Stomach (tissue), 9 donors: Measurements from ENCODE around the gene LRRD1. TPM values are rescaled to one million over a fixed set of nuclear protein-coding genes. Genes with fewer than 3 reads are reported as not detected.

ENCODE experiments used
- DNase-seq, 2 donors: peaks; one replicate each; pipeline versions ENCODE4 v3.0.0 to v3.0.0-alpha.2; 2013 to 2019
- H3K27ac ChIP-seq, 5 donors: fragments of 200-600 bp in 4 of 5; sonication (generic) in 4 of 5; one replicate each; pipeline ENCODE4 v1.5.1; 2013 to 2019; ENCODE audit warnings: mild to moderate bottlenecking in 1 of 5, moderate library complexity in 1 of 5
- H3K27me3 ChIP-seq, 3 donors: fragments of 200-600 bp; sonication (generic); one replicate each; pipeline ENCODE4 v1.5.1; 2017 to 2019; ENCODE audit warnings: mixed run types in 1 of 3
- H3K36me3 ChIP-seq, 4 donors: fragments of 200-600 bp; sonication (generic); 1 replicate in 3 of 4; 2 replicates in 1 of 4; pipeline ENCODE4 v1.5.1; 2016 to 2019
- H3K4me1 ChIP-seq, 4 donors: fragments of 200-600 bp; sonication (generic); one replicate each; pipeline ENCODE4 v1.5.1; 2016 to 2019
- H3K4me3 ChIP-seq, 4 donors: fragments of 200-600 bp; sonication (generic) in 3 of 4; one replicate each; pipeline ENCODE4 v1.5.1; 2016 to 2019; ENCODE audit warnings: mild to moderate bottlenecking in 1 of 4
- H3K9me3 ChIP-seq, 4 donors: fragments of 200-600 bp; sonication (generic); one replicate each; pipeline ENCODE4 v1.5.1; 2016 to 2019
- EP300 ChIP-seq: sonication (generic); formaldehyde crosslinking; IDR thresholded peaks from one replicate; pipeline ENCODE4 v1.6.1; 2017; ENCODE audit warnings: antibody characterized with exemption
- POLR2A ChIP-seq, 4 donors: fragments of 450-650 bp; IDR thresholded peaks; one replicate each; pipeline ENCODE4 v1.6.1; 2016; ENCODE audit warnings: antibody characterized with exemption in 4 of 4, control low read depth in 2 of 4, mild to moderate bottlenecking in 1 of 4, moderate library complexity in 1 of 4
- POLR2AphosphoS5 ChIP-seq, 3 donors: sonication (generic); formaldehyde crosslinking; IDR thresholded peaks; one replicate each; pipeline ENCODE4 v1.6.1; 2016; ENCODE audit warnings: antibody characterized with exemption in 3 of 3
- WGBS, 5 donors: extraction: QIAGEN DNeasy Blood & Tissue Kit in 3 of 5; methylation state at CpG; one replicate each; pipeline versions ENCODE4 v1.1.5 to v1.1.7; 2013 to 2018; 5-methylcytosine and 5-hydroxymethylcytosine counted together
- intact Hi-C: fragments of 100-400 bp; cut with DNase I; formaldehyde crosslinking; loops from one replicate; pipeline ENCODE4 v1.15.1; 2023; ENCODE audit warnings: low total_unique reads
- polyA plus RNA-seq, 3 donors: library from polyadenylated mRNA; stranded (reverse); fragments of 200-250 nt; gene quantifications; one replicate each; pipeline ENCODE4 v1.2.3, GENCODE V29; 2013
- total RNA-seq, 5 donors: library from RNA; depleted of rRNA; stranded (reverse); fragments of >200 nt; gene quantifications; one replicate each; pipeline versions ENCODE4 v1.1.0 to v1.2.3, GENCODE V29; 2014 to 2016
- TF ChIP-seq, protein P1 (sequence below), 7 experiments: fragments of 450-650 bp in 4 of 7; fragments of 200-600 bp in 3 of 7; sonication (generic) in 3 of 7; IDR thresholded peaks; one replicate each; pipeline ENCODE4 v1.5.1; 2016 to 2019; ENCODE audit warnings: antibody characterized with exemption in 7 of 7, control low read depth in 2 of 7, mild to moderate bottlenecking in 1 of 7
- donor health status: healthy with polysubstance abuse.
- donor health status: Bipolar disorder and iron deficiency.
- donor health status: healthy.

LRRD1 gene
- total and polyA plus RNA-seq, 8 donors: 1.8 TPM; not detected in 7

DNA sequence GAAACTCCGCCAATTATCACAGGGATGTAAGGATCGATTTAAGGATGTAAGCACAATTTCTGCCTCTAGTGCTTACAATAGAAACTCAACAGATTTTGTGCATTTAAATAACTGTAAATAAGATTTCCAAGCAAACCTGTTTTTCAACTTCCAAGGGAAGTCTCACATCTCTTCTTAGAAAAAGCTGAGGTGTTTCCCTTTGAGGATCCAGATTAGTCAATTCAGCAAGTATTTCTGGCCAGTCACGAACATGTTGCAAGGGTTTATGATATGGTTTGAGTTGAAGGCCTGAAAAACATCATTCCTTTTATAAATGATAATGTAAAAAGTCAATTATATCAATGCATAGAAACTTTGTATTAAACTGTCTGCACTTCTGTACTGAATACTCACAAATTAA, 42.8 kb upstream of the LRRD1 start:
- Histone ChIP-seq H3K4me1 (no peaks in the 10 kb centered on the region), H3K27ac (no peak overlapping the region), H3K9me3 (no peaks in the 10 kb centered on the region), H3K36me3 (peaks cover 34 to 97% (median 95%) of the 10 kb centered on the region in 4 donors), H3K4me3 (no peak overlapping the region), H3K27me3 (no peaks in the 10 kb centered on the region)
- WGBS, 5 donors: 90 to 98% (median 96%) methylated on average over 3 of the region's 3 CpGs
- TF ChIP-seq POLR2AphosphoS5 (IDR thresholded peaks at IDR 0.05) (no peak), POLR2A (IDR thresholded peaks at IDR 0.05) (no peak), EP300 (no peak)
- TF ChIP-seq, protein P1, sequence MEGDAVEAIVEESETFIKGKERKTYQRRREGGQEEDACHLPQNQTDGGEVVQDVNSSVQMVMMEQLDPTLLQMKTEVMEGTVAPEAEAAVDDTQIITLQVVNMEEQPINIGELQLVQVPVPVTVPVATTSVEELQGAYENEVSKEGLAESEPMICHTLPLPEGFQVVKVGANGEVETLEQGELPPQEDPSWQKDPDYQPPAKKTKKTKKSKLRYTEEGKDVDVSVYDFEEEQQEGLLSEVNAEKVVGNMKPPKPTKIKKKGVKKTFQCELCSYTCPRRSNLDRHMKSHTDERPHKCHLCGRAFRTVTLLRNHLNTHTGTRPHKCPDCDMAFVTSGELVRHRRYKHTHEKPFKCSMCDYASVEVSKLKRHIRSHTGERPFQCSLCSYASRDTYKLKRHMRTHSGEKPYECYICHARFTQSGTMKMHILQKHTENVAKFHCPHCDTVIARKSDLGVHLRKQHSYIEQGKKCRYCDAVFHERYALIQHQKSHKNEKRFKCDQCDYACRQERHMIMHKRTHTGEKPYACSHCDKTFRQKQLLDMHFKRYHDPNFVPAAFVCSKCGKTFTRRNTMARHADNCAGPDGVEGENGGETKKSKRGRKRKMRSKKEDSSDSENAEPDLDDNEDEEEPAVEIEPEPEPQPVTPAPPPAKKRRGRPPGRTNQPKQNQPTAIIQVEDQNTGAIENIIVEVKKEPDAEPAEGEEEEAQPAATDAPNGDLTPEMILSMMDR (IDR thresholded peaks at IDR 0.05): no peak
- DNase-seq: peak in 1 of 2 donors; percentile 2
- intact Hi-C loops: no loop called here

DNA sequence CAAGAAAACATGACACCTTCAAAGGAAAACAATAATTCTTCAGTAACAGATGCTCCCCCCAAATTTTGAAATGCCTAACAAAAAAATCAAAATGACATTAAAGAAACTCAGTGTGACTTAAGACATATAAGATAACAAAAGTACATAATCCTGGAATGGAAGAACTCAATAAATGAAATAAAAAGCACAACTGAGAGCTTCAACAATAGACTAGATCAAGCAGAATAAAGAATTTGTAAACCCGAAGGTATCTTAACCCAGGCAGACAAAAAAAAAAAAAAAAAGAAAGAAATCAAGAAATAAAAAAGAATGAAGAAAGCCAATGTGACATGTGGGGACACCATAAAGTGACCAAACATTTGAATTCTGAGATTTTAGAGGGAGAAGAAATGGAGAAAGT, 27.7 kb upstream of the LRRD1 start:
- Histone ChIP-seq H3K27ac (no peak overlapping the region), H3K36me3 (peaks cover 31 to 97% (median 88%) of the 10 kb centered on the region in 4 donors), H3K9me3 (peaks cover 0 to 17% (median 0%) of the 10 kb centered on the region in 4 donors), H3K4me1 (no peaks in the 10 kb centered on the region), H3K4me3 (no peak overlapping the region), H3K27me3 (no peaks in the 10 kb centered on the region)
- TF ChIP-seq, protein P1 (IDR thresholded peaks at IDR 0.05): no peak
- TF ChIP-seq EP300: no peak
- no peak for TF ChIP-seq POLR2A (IDR thresholded peaks at IDR 0.05)
- TF ChIP-seq POLR2AphosphoS5 (IDR thresholded peaks at IDR 0.05): no peak
- no peak for DNase-seq
- WGBS, 5 donors: 97 to 100% (median 100%) methylated on average over 1 of the region's 1 CpG
- intact Hi-C loops: no loop called here

DNA sequence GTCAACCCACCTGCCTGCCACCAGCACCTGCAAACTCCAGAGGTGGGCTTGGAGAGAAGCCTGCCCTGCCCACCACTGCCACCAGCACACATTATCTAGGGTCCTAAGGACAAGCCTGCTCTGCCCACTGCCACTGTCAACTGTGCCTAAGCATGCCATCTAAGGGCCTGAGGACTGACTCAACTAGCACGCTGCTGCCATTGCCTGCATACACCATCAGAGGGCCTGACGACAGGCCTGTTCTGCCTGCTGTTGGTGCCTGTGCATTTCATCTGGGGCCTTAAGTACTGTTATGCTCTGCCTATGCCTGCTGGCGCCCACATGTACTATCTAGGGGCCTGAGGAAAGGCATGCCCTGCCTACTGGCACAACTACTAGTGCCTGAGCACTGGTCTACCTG, 27.0 kb upstream of the LRRD1 start:
- WGBS, 5 donors: 86 to 100% (median 96%) methylated on average over 2 to 3 of the region's 3 CpGs
- Histone ChIP-seq H3K36me3 (peaks cover 24 to 97% (median 88%) of the 10 kb centered on the region in 4 donors), H3K9me3 (peaks cover 0 to 17% (median 0%) of the 10 kb centered on the region in 4 donors), H3K27me3 (no peaks in the 10 kb centered on the region), H3K4me1 (no peaks in the 10 kb centered on the region), H3K27ac (no peak overlapping the region), H3K4me3 (no peak overlapping the region)
- intact Hi-C loops: no loop called here
- no peak for DNase-seq
- TF ChIP-seq, protein P1 (IDR thresholded peaks at IDR 0.05): no peak
- no peak for TF ChIP-seq EP300
- no peak for TF ChIP-seq POLR2A (IDR thresholded peaks at IDR 0.05)
- no peak for TF ChIP-seq POLR2AphosphoS5 (IDR thresholded peaks at IDR 0.05)

DNA sequence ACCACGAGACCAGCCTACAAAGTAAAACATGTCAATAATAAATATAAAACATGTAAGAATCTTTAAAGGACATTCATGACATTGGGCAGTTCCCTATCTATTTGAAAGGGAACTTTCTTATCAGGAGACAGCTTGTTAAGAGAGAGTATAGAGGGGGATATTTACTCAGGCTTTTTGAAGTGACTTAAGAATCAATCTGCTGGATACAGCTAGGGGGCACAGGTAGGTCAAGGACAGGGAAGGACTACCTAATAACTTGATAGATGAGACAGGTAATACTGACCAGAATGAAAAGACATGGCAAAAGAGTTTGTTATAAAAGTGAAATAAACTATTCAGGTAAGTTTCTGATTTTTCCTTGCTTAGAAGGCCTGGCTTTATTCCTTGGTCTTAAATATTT, 21.8 kb upstream of the LRRD1 start:
- Histone ChIP-seq H3K36me3 (peaks cover 18 to 90% (median 84%) of the 10 kb centered on the region in 4 donors), H3K27me3 (no peaks in the 10 kb centered on the region), H3K27ac (no peak overlapping the region), H3K4me3 (no peak overlapping the region), H3K4me1 (no peaks in the 10 kb centered on the region), H3K9me3 (no peaks in the 10 kb centered on the region)
- no peak for DNase-seq
- WGBS, 5 donors: 85 to 100% (median 92%) methylated on average over 1 of the region's 1 CpG
- intact Hi-C loops: no loop called here
- TF ChIP-seq POLR2AphosphoS5 (IDR thresholded peaks at IDR 0.05): no peak
- TF ChIP-seq, protein P1 (IDR thresholded peaks at IDR 0.05): no peak
- TF ChIP-seq EP300: no peak
- TF ChIP-seq POLR2A (IDR thresholded peaks at IDR 0.05): no peak
